OCI-LY7 (cell line): ENCODE results near the gene LAMA2. TPM values are rescaled to one million over a fixed set of nuclear protein-coding genes. Genes with fewer than 3 reads are reported as not detected.

Experiments used
- BruUV-seq: library from RNA; stranded (reverse); fragments of 400-500 nt; replicated peaks from 2 replicates; lab custom pipeline; 2021; lab: Mats Ljungman, UMichigan
- CTCF ChIA-PET: fragments of 300-600 bp; sonication (Branson Sonifier 250); formaldehyde crosslinking; loops from one replicate; lab custom pipeline; 2022; ENCODE audit warnings: antibody characterized with exemption; ENCODE audit not compliant: unreplicated experiment; lab: Charles Lee
- POLR2A ChIA-PET: fragments of 300-600 bp; sonication (Branson Sonifier 250); formaldehyde crosslinking; loops from one replicate; lab custom pipeline; 2022; ENCODE audit warnings: antibody characterized with exemption; lab: Charles Lee
- DNase-seq: peaks from one replicate; pipeline ENCODE4 v3.0.0-alpha.2; 2015; ENCODE audit warnings: low spot score
- H2AFZ ChIP-seq: fragments of 200-600 bp; sonication (generic), shearing (Covaris generic); 2 replicates; pipeline ENCODE4 v1.6.1; 2014; ENCODE audit warnings: mild to moderate bottlenecking, antibody characterized with exemption, low read length, moderate library complexity
- H3K27ac ChIP-seq: fragments of 200-600 bp; sonication (generic); 2 replicates; pipeline ENCODE4 v1.5.1; 2014; ENCODE audit warnings: mixed run types, low read depth, mild to moderate bottlenecking, moderate library complexity, low read length, inconsistent platforms; ENCODE audit not compliant: poor library complexity, severe bottlenecking
- H3K36me3 ChIP-seq: fragments of 200-600 bp; sonication (generic); 2 replicates; pipeline ENCODE4 v1.6.1; 2014; ENCODE audit warnings: mild to moderate bottlenecking, antibody characterized with exemption, low read length, moderate library complexity, mixed read lengths; ENCODE audit not compliant: insufficient read depth
- H3K4me1 ChIP-seq: fragments of 200-600 bp; sonication (generic); 2 replicates; pipeline ENCODE4 v1.5.1; 2014; ENCODE audit warnings: mild to moderate bottlenecking, low read length; ENCODE audit not compliant: insufficient read depth, poor library complexity, severe bottlenecking
- H3K4me2 ChIP-seq: fragments of 200-600 bp; sonication (generic); 2 replicates; pipeline ENCODE4 v1.6.1; 2014; ENCODE audit warnings: mild to moderate bottlenecking, low read length
- H3K4me3 ChIP-seq: fragments of 200-600 bp; sonication (generic); 2 replicates; pipeline ENCODE4 v1.5.1; 2014; ENCODE audit warnings: mild to moderate bottlenecking, low read depth, low read length; ENCODE audit not compliant: poor library complexity, severe bottlenecking
- H3K79me2 ChIP-seq: fragments of 200-600 bp; sonication (generic); 2 replicates; pipeline ENCODE4 v1.6.1; 2016; ENCODE audit warnings: low read depth, mild to moderate bottlenecking, low read length, moderate library complexity, mixed read lengths; ENCODE audit not compliant: insufficient read depth
- H3K9me2 ChIP-seq: fragments of 200-600 bp; sonication (generic); 2 replicates; pipeline ENCODE4 v1.6.1; 2016; ENCODE audit warnings: mild to moderate bottlenecking, low read length, mixed read lengths; ENCODE audit not compliant: insufficient read depth
- H3K9me3 ChIP-seq: fragments of 200-600 bp; sonication (generic); 2 replicates; pipeline ENCODE4 v1.6.1; 2014; ENCODE audit warnings: mild to moderate bottlenecking, mixed run types, low read length, mixed read lengths
- H4K20me1 ChIP-seq: fragments of 200-600 bp; sonication (generic); 2 replicates; pipeline ENCODE4 v1.6.1; 2014; ENCODE audit warnings: mild to moderate bottlenecking, antibody characterized with exemption, low read length, moderate library complexity, mixed read lengths; ENCODE audit not compliant: insufficient read depth
- EZH2phosphoT487 ChIP-seq: fragments of 200-600 bp; sonication (generic); IDR thresholded peaks from 2 replicates; pipeline ENCODE4 v1.6.1; 2018; ENCODE audit warnings: low read depth, borderline replicate concordance, mild to moderate bottlenecking, mixed run types, antibody characterized with exemption, low read length, moderate library complexity, mixed read lengths
- intact Hi-C: fragments of 100-400 bp; cut with micrococcal nuclease; formaldehyde crosslinking; loops from one replicate; pipeline ENCODE4 v1.10.0; 2022; ENCODE audit not compliant: unreplicated experiment
- total RNA-seq, 2 experiments: library from RNA; depleted of rRNA in 1 of 2; stranded (reverse); fragments of >200 nt in 1 of 2; shearing (Covaris generic) in 1 of 2; gene quantifications; 2 replicates each; pipeline ENCODE4 v1.2.3, GENCODE V29; 2014 to 2022
- TF ChIP-seq, protein P1 (sequence below): fragments of 200-600 bp; sonication (generic); conservative IDR thresholded peaks from 2 replicates; pipeline ENCODE4 v1.5.1; 2014; ENCODE audit warnings: mild to moderate bottlenecking, antibody characterized with exemption, low read length, moderate library complexity, mixed read lengths

LAMA2 gene
- total RNA-seq, 2 experiments from 2014 or later = not detected

- Histone ChIP-seq H4K20me1 (no peaks in the 10 kb centered on the region), H3K9me2 (no peaks in the 10 kb centered on the region), H3K4me3 (no peak overlapping the region), H3K9me3 (no peaks in the 10 kb centered on the region), H3K79me2 (no peaks in the 10 kb centered on the region), H3K36me3 (no peaks in the 10 kb centered on the region), H3K4me1 (no peaks in the 10 kb centered on the region), H3K4me2 (no peak overlapping the region), H2AFZ (no peak overlapping the region), H3K27ac (no peak overlapping the region)
- intact Hi-C loops = no loop called here
- CTCF ChIA-PET = no interaction called here
- TF ChIP-seq EZH2phosphoT487 = no peak
- TF ChIP-seq, protein P1, sequence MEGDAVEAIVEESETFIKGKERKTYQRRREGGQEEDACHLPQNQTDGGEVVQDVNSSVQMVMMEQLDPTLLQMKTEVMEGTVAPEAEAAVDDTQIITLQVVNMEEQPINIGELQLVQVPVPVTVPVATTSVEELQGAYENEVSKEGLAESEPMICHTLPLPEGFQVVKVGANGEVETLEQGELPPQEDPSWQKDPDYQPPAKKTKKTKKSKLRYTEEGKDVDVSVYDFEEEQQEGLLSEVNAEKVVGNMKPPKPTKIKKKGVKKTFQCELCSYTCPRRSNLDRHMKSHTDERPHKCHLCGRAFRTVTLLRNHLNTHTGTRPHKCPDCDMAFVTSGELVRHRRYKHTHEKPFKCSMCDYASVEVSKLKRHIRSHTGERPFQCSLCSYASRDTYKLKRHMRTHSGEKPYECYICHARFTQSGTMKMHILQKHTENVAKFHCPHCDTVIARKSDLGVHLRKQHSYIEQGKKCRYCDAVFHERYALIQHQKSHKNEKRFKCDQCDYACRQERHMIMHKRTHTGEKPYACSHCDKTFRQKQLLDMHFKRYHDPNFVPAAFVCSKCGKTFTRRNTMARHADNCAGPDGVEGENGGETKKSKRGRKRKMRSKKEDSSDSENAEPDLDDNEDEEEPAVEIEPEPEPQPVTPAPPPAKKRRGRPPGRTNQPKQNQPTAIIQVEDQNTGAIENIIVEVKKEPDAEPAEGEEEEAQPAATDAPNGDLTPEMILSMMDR = no peak
- POLR2A ChIA-PET = interaction anchor here (0.7 kb wide), 1 partner anchor 9 kb away, joined by 3 read pairs; no protein-coding TSS in a partner anchor
- DNase-seq = no peak
- no TSS peak for BruUV-seq
These were observed 593.3 kb downstream of the LAMA2 start for GRCh38 chr6:129476248-129476564.

GRCh38 chr6:129476810-129477209 lies 593.9 kb downstream of the LAMA2 start:
- no peak for DNase-seq
- no TSS peak for BruUV-seq
- ChIA-PET POLR2A (interaction anchor here (1.3 kb wide), 1 partner anchor 13 kb away, joined by 3 read pairs; no protein-coding TSS in a partner anchor), CTCF (no interaction called here)
- Histone ChIP-seq H4K20me1 (no peaks in the 10 kb centered on the region), H3K9me3 (no peaks in the 10 kb centered on the region), H3K4me2 (no peak overlapping the region), H3K9me2 (no peaks in the 10 kb centered on the region), H3K4me3 (no peak overlapping the region), H3K27ac (no peak overlapping the region), H2AFZ (no peak overlapping the region), H3K79me2 (no peaks in the 10 kb centered on the region), H3K36me3 (no peaks in the 10 kb centered on the region), H3K4me1 (no peaks in the 10 kb centered on the region)
- TF ChIP-seq, protein P1 = no peak
- no peak for TF ChIP-seq EZH2phosphoT487
- intact Hi-C loops = no loop called here

GRCh38 chr6:129478379-129478778 lies 595.4 kb downstream of the LAMA2 start:
- BruUV-seq = no TSS peak
- ChIA-PET CTCF (no interaction called here), POLR2A (interaction anchor here (0.8 kb wide), 1 partner anchor 396 kb away, joined by 4 read pairs; no protein-coding TSS in a partner anchor)
- no peak for DNase-seq
- H4K20me1 ChIP-seq = no peaks in the 10 kb centered on the region
- H3K27ac ChIP-seq = no peak overlapping the region
- H3K36me3 ChIP-seq = no peaks in the 10 kb centered on the region
- no peaks in the 10 kb centered on the region for H3K9me3 ChIP-seq
- H3K79me2 ChIP-seq = no peaks in the 10 kb centered on the region
- intact Hi-C loops = no loop called here
- H3K4me2 ChIP-seq = no peak overlapping the region
- TF ChIP-seq EZH2phosphoT487 = no peak
- TF ChIP-seq, protein P1 = no peak
- no peak overlapping the region for H2AFZ ChIP-seq
- H3K4me3 ChIP-seq = no peak overlapping the region
- no peaks in the 10 kb centered on the region for H3K4me1 ChIP-seq
- no peaks in the 10 kb centered on the region for H3K9me2 ChIP-seq
